Measurements from ENCODE around the gene ZNF267. TPM values are rescaled to one million over a fixed set of nuclear protein-coding genes. Genes with fewer than 3 reads are reported as not detected.
A peak's percentile ranks its signal among the peaks of the same experiment; 100 is the strongest.

The ZNF267 gene
- total and polyA plus RNA-seq, 2 of the 13 experiments (the other 11 are each of a cell fraction or from before 2014, with no cell fraction given), result 3.0 to 30.0 TPM

- no peak for TF ChIP-seq FOXO4 (CRISPR knock-in tag; conservative IDR thresholded peaks at IDR 0.05)
- TF ChIP-seq ZNF710 (CRISPR knock-in tag; IDR thresholded peaks at IDR 0.05; ENCODE audit: borderline replicate concordance), result no peak
- TF ChIP-seq ZSCAN30 (CRISPR knock-in tag; IDR thresholded peaks at IDR 0.05), result no peak
- TF ChIP-seq MXD4 (CRISPR knock-in tag; IDR thresholded peaks at IDR 0.05), result 0 out of 2 replicates have a peak, but pooled peaks have one; percentile 45
- peak; percentile 55 for TF ChIP-seq HOXA3 (CRISPR knock-in tag; IDR thresholded peaks at IDR 0.05)
- TF ChIP-seq ZNF264 (CRISPR knock-in tag; IDR thresholded peaks at IDR 0.05), result 0 out of 2 replicates have a peak, but pooled peaks have one; percentile 10
- TF ChIP-seq THYN1 (CRISPR knock-in tag; IDR thresholded peaks at IDR 0.05; ENCODE audit: borderline replicate concordance, low read depth), result no peak
- peak; percentile 83; the same call in 1 of the 2 replicates for TF ChIP-seq NRL (CRISPR knock-in tag; IDR thresholded peaks at IDR 0.05; ENCODE audit: borderline replicate concordance)
- TF ChIP-seq UBTF (CRISPR knock-in tag; IDR thresholded peaks at IDR 0.05), result peak; percentile 85
- peak; percentile 94 for TF ChIP-seq PHF8 (CRISPR knock-in tag; IDR thresholded peaks at IDR 0.05)
- no peak for TF ChIP-seq DPF2 (CRISPR knock-in tag; IDR thresholded peaks at IDR 0.05; ENCODE audit: borderline replicate concordance, low read depth)
- peak; percentile 19; the same call in 1 of the 2 replicates for TF ChIP-seq THAP11 (CRISPR knock-in tag; IDR thresholded peaks at IDR 0.05)
- TF ChIP-seq ZNF556 (CRISPR knock-in tag; IDR thresholded peaks at IDR 0.05; ENCODE audit: borderline replicate concordance), result peak; percentile 18; the same call in 1 of the 2 replicates
- no peak for TF ChIP-seq SOX13 (IDR thresholded peaks at IDR 0.05)
- 0 out of 4 replicates have a peak, but pooled peaks of 1 of the 2 experiments have one; percentile 13 for TF ChIP-seq SOX13 (CRISPR knock-in tag; conservative IDR thresholded peaks at IDR 0.05 in 1 of 2, IDR thresholded peaks at IDR 0.05 in 1 of 2)
- no peak for TF ChIP-seq MIER2 (CRISPR knock-in tag; IDR thresholded peaks at IDR 0.05)
- TF ChIP-seq ZNF589 (CRISPR knock-in tag; conservative IDR thresholded peaks at IDR 0.05), result no peak
- TF ChIP-seq PATZ1 (CRISPR knock-in tag; IDR thresholded peaks at IDR 0.05), result peak; percentile 44
- no peak; the same call in 1 of the 2 replicates for TF ChIP-seq ZNF350 (CRISPR knock-in tag; IDR thresholded peaks at IDR 0.05; ENCODE audit: borderline replicate concordance, low read depth)
- peak; percentile 65; the same call in 1 of the 2 replicates for TF ChIP-seq ZC3H13 (CRISPR knock-in tag; IDR thresholded peaks at IDR 0.05)
- no peak for TF ChIP-seq ZNF251 (CRISPR knock-in tag; IDR thresholded peaks at IDR 0.05)
These were observed at the start of gene ZNF267 (continued) for GRCh38 chr16:31873556-31874365.
